ENCODE measurements around the gene TNNT2.

Gene TNNT2

DNA sequence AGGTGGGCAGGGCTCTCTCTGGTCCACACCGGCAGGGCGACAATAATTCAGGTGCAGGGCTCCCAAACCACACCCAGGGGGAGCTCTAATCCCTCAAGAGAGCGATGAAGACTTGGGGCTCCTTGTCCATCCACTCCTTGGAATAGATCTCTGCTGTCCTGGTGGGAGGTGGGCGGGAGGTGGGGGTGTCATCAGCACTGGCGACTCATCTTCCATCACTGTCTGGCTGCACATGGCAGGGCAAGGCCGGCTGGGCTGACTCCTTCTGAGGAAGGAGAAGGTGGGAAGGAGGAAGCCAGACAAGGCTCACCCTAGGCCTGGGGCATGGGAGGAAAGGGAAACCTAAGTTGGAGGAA is 29.3 kb downstream of the TNNT2 start:
- H3K4me1 Mint-ChIP-seq (ENCODE audit: low read depth) = no peaks in the 10 kb centered on the region
- no peak overlapping the region for H3K4me3 Mint-ChIP-seq
- no peaks in the 10 kb centered on the region for H3K36me3 Mint-ChIP-seq (ENCODE audit: low read depth)
- H3K9me3 Mint-ChIP-seq = no peaks in the 10 kb centered on the region
- H3K27ac Mint-ChIP-seq = no peak overlapping the region
- peaks cover 37% of the 10 kb centered on the region for H3K27me3 Mint-ChIP-seq

- H3K27me3 Mint-ChIP-seq = peaks cover 37% of the 10 kb centered on the region
- no peak overlapping the region for H3K4me3 Mint-ChIP-seq
- no peaks in the 10 kb centered on the region for H3K36me3 Mint-ChIP-seq (ENCODE audit: low read depth)
- H3K9me3 Mint-ChIP-seq = no peaks in the 10 kb centered on the region
- no peaks in the 10 kb centered on the region for H3K4me1 Mint-ChIP-seq (ENCODE audit: low read depth)
- H3K27ac Mint-ChIP-seq = no peak overlapping the region
These were observed 29.8 kb downstream of the TNNT2 start for GRCh38 chr1:201347498-201348210.

DNA sequence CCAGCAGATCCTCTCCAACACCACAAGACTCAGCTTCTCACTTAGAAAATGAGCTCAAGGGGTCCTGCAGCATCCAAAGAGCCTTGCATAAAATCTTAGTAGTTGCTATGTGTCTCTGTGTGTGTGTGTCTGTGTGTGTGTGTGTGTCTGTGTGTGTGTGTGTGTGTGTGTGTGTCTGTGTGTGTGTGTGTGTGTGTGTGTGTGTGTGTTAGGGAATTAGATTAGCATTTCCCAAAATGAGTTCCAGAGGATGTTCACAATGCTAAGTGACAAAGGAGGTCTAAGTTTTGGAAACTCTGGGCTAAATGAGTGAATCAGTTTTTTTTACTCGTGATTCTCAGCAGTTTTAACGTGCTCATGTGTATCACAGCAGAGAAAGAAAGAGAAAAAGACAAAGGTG is 30.5 kb downstream of the TNNT2 start:
- H3K36me3 Mint-ChIP-seq (ENCODE audit: low read depth) = no peaks in the 10 kb centered on the region
- H3K4me1 Mint-ChIP-seq (ENCODE audit: low read depth) = no peaks in the 10 kb centered on the region
- H3K27me3 Mint-ChIP-seq = peaks cover 34% of the 10 kb centered on the region
- no peaks in the 10 kb centered on the region for H3K9me3 Mint-ChIP-seq
- H3K27ac Mint-ChIP-seq = no peak overlapping the region
- no peak overlapping the region for H3K4me3 Mint-ChIP-seq

DNA sequence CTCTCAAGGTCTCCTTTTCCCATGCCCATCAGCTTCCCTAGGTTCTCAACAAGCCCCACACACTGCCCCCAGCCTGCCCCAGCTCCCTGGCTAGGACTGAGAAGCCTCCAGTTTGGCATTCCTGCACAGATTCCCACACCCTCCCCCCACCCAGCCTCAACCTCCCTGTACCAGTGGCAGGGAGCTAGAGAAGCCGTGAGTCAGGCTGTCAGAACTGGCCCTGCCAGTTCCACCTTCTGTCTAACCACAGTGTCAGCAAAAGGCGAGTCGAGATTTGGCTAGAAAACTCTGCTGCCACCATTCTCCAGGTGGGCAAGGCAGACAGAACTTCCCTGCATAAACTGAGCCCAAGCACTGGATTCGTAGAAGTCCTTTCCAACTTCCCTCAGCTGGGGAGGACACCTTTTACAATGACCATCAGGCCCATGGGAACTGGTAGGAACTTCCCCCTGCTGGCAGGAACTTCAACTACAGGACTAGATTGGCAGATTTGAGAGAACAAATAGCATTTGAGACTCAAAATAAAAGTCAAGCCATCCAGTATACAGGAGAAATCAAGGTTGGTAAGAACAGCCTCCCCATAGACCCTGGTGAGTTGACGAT is 31.0 kb downstream of the TNNT2 start:
- H3K27me3 Mint-ChIP-seq = peaks cover 29% of the 10 kb centered on the region
- H3K4me1 Mint-ChIP-seq (ENCODE audit: low read depth) = no peaks in the 10 kb centered on the region
- H3K36me3 Mint-ChIP-seq (ENCODE audit: low read depth) = no peaks in the 10 kb centered on the region
- no peaks in the 10 kb centered on the region for H3K9me3 Mint-ChIP-seq
- no peak overlapping the region for H3K4me3 Mint-ChIP-seq
- no peak overlapping the region for H3K27ac Mint-ChIP-seq

DNA sequence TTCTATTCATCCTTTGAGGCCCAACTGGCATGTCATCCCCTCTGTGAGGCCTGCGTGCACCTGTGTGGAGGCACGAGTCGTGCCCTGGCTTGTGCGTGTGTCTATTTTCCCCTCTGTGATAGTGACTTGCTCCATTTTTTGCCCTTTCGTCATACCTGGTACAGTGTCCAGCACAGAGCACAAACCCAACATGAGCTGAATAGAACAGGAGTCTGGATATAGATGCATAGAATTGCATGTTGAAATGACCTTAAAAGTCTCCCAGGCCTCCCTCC is 32.5 kb downstream of the TNNT2 start:
- Mint-ChIP-seq H3K36me3 (ENCODE audit: low read depth) (no peaks in the 10 kb centered on the region), H3K27me3 (peaks cover 29% of the 10 kb centered on the region), H3K4me3 (no peak overlapping the region), H3K4me1 (ENCODE audit: low read depth) (no peaks in the 10 kb centered on the region), H3K9me3 (no peaks in the 10 kb centered on the region), H3K27ac (no peak overlapping the region)

GRCh38 chr1:201344206-201345080 is 33.0 kb downstream of the TNNT2 start:
- Mint-ChIP-seq H3K36me3 (ENCODE audit: low read depth) (no peaks in the 10 kb centered on the region), H3K27ac (no peak overlapping the region), H3K9me3 (no peaks in the 10 kb centered on the region), H3K4me3 (no peak overlapping the region), H3K27me3 (peaks cover 27% of the 10 kb centered on the region), H3K4me1 (ENCODE audit: low read depth) (no peaks in the 10 kb centered on the region)

- no peak overlapping the region for H3K4me3 Mint-ChIP-seq
- no peak overlapping the region for H3K27ac Mint-ChIP-seq
- no peaks in the 10 kb centered on the region for H3K9me3 Mint-ChIP-seq
- H3K36me3 Mint-ChIP-seq (ENCODE audit: low read depth) = no peaks in the 10 kb centered on the region
- no peaks in the 10 kb centered on the region for H3K4me1 Mint-ChIP-seq (ENCODE audit: low read depth)
- H3K27me3 Mint-ChIP-seq = peaks cover 14% of the 10 kb centered on the region
These were observed 36.1 kb downstream of the TNNT2 start for GRCh38 chr1:201341377-201341776.

- Mint-ChIP-seq H3K36me3 (ENCODE audit: low read depth) (no peaks in the 10 kb centered on the region), H3K4me3 (no peak overlapping the region), H3K9me3 (no peaks in the 10 kb centered on the region), H3K27ac (no peak overlapping the region), H3K4me1 (ENCODE audit: low read depth) (no peaks in the 10 kb centered on the region), H3K27me3 (peaks cover 10% of the 10 kb centered on the region)
These were observed 40.6 kb downstream of the TNNT2 start for GRCh38 chr1:201336711-201337450.

GRCh38 chr1:201335901-201336300 is 41.6 kb downstream of the TNNT2 start:
- Mint-ChIP-seq H3K36me3 (ENCODE audit: low read depth) (no peaks in the 10 kb centered on the region), H3K27me3 (peaks cover 4% of the 10 kb centered on the region), H3K4me3 (no peak overlapping the region), H3K9me3 (no peaks in the 10 kb centered on the region), H3K4me1 (ENCODE audit: low read depth) (no peaks in the 10 kb centered on the region), H3K27ac (no peak overlapping the region)

GRCh38 chr1:201335174-201335870 is 42.2 kb downstream of the TNNT2 start:
- H3K4me3 Mint-ChIP-seq = no peak overlapping the region
- no peaks in the 10 kb centered on the region for H3K36me3 Mint-ChIP-seq (ENCODE audit: low read depth)
- H3K9me3 Mint-ChIP-seq = no peaks in the 10 kb centered on the region
- H3K4me1 Mint-ChIP-seq (ENCODE audit: low read depth) = no peaks in the 10 kb centered on the region
- peaks cover 4% of the 10 kb centered on the region for H3K27me3 Mint-ChIP-seq
- H3K27ac Mint-ChIP-seq = no peak overlapping the region

DNA sequence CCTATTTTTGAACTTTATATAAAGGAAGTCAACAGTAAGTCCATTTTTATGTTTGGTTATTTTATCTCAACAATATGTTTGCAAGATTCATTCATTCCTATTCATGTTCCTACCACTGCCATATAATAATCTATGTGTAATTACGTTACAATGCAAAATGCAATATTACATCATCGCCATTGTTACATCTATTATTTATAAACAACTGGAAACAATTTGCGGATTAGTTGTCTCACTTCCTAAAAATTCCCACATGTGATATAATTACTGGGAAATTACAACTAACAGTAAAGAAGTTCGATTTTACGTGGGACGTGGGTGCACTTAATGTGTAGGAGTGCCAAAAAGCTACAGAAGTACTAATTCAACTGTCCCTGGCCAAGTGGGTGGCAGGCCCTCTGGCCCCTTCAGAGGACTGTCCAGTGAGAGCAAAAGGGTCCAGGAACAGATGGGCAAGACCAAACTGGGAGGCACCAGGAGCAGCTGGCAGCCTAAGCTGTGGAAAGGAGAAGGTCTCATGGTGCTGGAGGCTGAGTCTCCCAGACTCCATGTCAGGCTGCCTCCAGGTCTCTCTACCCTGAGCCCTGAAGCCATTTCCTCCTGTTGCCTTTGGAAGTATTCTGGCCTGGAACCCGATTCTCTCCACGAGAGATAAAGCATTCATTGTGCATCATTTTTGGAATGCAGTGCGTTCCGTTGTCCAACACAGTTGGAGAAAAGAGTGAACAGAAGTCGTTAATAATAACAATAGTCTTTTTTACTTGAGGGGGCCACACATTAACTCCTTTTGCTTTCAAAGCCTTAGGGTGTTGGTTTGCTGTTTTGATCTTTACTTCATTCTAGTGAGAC is 42.9 kb downstream of the TNNT2 start:
- Mint-ChIP-seq H3K4me3 (no peak overlapping the region), H3K36me3 (ENCODE audit: low read depth) (no peaks in the 10 kb centered on the region), H3K9me3 (no peaks in the 10 kb centered on the region), H3K27me3 (peaks cover 4% of the 10 kb centered on the region), H3K4me1 (ENCODE audit: low read depth) (no peaks in the 10 kb centered on the region), H3K27ac (no peak overlapping the region)

DNA sequence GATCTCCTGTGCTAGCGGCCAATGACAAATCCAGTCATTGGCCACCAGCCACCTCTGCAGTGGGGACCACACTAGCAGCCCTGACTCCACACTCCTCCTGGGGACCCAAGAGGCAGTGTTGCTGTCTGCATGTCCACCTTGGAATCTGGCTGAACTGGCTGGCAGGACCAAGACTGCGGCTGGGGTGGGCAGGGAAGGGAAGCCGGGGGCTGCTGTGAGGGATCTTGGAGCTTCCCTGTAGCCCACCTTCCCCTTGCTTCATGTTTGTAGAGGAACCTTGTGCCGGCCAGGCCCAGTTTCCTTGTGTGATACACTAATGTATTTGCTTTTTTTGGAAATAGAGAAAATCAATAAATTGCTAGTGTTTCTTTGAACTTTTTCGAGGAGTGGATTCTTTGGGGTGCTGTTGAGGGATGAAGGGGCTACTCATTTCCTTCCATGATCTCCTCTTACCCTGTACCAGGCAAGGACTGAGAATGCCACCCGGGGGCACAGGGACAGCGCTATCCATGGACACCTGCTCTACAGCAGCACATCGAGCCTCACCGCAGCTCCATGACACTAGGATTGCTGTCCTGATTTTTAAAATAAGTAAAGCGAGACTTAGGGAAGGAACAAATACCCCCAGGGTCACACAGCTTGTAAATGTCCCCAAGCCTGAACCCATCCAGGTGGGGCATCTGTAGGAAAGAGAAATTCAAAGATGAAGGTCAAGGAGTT is 44.7 kb downstream of the TNNT2 start:
- no peaks in the 10 kb centered on the region for H3K9me3 Mint-ChIP-seq
- H3K4me3 Mint-ChIP-seq = no peak overlapping the region
- no peaks in the 10 kb centered on the region for H3K4me1 Mint-ChIP-seq (ENCODE audit: low read depth)
- H3K27ac Mint-ChIP-seq = no peak overlapping the region
- H3K36me3 Mint-ChIP-seq (ENCODE audit: low read depth) = no peaks in the 10 kb centered on the region
- H3K27me3 Mint-ChIP-seq = no peaks in the 10 kb centered on the region

DNA sequence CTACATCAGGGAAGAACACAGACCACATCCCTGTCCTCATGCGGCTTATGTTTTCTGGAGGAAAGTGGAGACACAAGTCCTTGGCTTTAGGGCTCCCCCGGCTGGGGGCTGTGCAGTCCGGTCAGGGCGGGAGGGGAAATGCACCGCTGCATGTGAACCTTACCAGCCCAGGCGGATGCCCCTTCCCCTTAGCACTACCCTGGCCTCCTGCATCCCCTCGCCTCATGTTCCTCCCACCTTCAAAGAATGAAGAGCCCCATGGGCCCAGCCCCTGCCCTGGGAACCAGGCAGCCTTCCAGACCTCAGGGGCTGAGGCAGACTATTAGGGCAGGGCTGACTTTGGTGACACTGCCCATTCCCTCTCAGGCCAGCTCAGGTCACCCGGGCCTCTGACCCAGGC is 45.5 kb downstream of the TNNT2 start:
- no peaks in the 10 kb centered on the region for H3K9me3 Mint-ChIP-seq
- no peak overlapping the region for H3K27ac Mint-ChIP-seq
- no peaks in the 10 kb centered on the region for H3K36me3 Mint-ChIP-seq (ENCODE audit: low read depth)
- no peaks in the 10 kb centered on the region for H3K4me1 Mint-ChIP-seq (ENCODE audit: low read depth)
- H3K27me3 Mint-ChIP-seq = no peaks in the 10 kb centered on the region
- H3K4me3 Mint-ChIP-seq = no peak overlapping the region
